Head of caudate nucleus (tissue), 42 donors: ENCODE measurements around the gene RCVRN.

Experiments used
- DNase-seq, 42 donors: peaks; one replicate each; pipeline versions ENCODE4 v3.0.0 to v3.0.0-alpha.2; 2020 to 2021; ENCODE audit warnings: mixed read lengths in 7 of 42
- intact Hi-C: fragments of 100-400 bp; cut with DNase I; formaldehyde crosslinking; loops from one replicate; pipeline ENCODE4 v1.15.0; 2022

The RCVRN gene

GRCh38 chr17:9874722-9875121 lies 30.3 kb downstream of the RCVRN start:
- intact Hi-C loops, result no loop called here
- DNase-seq, result no peak

- intact Hi-C loops, result no loop called here
- no peak for DNase-seq
Observed at GRCh38 chr17:9872852-9873251, 32.2 kb downstream of the RCVRN start.

GRCh38 chr17:9868552-9868951 lies 36.5 kb downstream of the RCVRN start:
- DNase-seq, result peak in 2 of 42 donors; percentile 15 to 19
- intact Hi-C loops, result no loop called here

- intact Hi-C loops, result no loop called here
Observed at GRCh38 chr17:9865586-9865985, 39.5 kb downstream of the RCVRN start.

GRCh38 chr17:9862949-9863348 lies 42.1 kb downstream of the RCVRN start:
- intact Hi-C loops, result no loop called here
- peak in 1 of 42 donors; percentile 1 for DNase-seq

More at GRCh38 chr17:9865586-9865985, 39.5 kb downstream of the RCVRN start:
- no peak for DNase-seq

- intact Hi-C loops, result no loop called here
- no peak for DNase-seq
Observed at GRCh38 chr17:9862220-9862619, 42.9 kb downstream of the RCVRN start.

- peak in 1 of 42 donors; percentile 4 for DNase-seq
- intact Hi-C loops, result no loop called here
Observed at GRCh38 chr17:9860851-9861250, 44.2 kb downstream of the RCVRN start.

- DNase-seq, result peak in 1 of 42 donors; percentile 21
- intact Hi-C loops, result no loop called here
Observed at GRCh38 chr17:9859781-9860180, 45.3 kb downstream of the RCVRN start.

- DNase-seq, result no peak
- intact Hi-C loops, result no loop called here
Observed at GRCh38 chr17:9855036-9855435, 50.0 kb downstream of the RCVRN start.

- intact Hi-C loops, result no loop called here
- DNase-seq, result peak in 1 of 42 donors; percentile 5
Observed at GRCh38 chr17:9854255-9854654, 50.8 kb downstream of the RCVRN start.

- peak in 1 of 42 donors; percentile 27 for DNase-seq
- intact Hi-C loops, result no loop called here
Observed at GRCh38 chr17:9850151-9850550, 54.9 kb downstream of the RCVRN start.
